Adrenal gland (tissue), 5 donors: ENCODE results near the gene APBA2.

Experiments used
- POLR2A ChIP-seq, 2 donors: fragments of 450-650 bp; IDR thresholded peaks; one replicate each; pipeline ENCODE4 v1.6.1; 2017; ENCODE audit warnings: antibody characterized with exemption in 2 of 2, mild to moderate bottlenecking in 2 of 2, moderate library complexity in 1 of 2
- TF ChIP-seq, protein P1 (sequence below), 6 experiments: fragments of 450-650 bp in 4 of 6; fragments of 200-600 bp in 2 of 6; sonication (generic) in 1 of 6; IDR thresholded peaks; 1 replicate in 5 of 6; 2 replicates in 1 of 6; pipeline versions ENCODE4 v1.5.1 to v1.8.0; 2016 to 2021; ENCODE audit warnings: antibody characterized with exemption in 6 of 6, mild to moderate bottlenecking in 2 of 6, moderate library complexity in 1 of 6
- donor health status: DM: no; HTN: no; CAD: no.

GRCh38 chr15:28932361-28932760 lies 46.6 kb downstream of the APBA2 start:
- TF ChIP-seq, protein P1, sequence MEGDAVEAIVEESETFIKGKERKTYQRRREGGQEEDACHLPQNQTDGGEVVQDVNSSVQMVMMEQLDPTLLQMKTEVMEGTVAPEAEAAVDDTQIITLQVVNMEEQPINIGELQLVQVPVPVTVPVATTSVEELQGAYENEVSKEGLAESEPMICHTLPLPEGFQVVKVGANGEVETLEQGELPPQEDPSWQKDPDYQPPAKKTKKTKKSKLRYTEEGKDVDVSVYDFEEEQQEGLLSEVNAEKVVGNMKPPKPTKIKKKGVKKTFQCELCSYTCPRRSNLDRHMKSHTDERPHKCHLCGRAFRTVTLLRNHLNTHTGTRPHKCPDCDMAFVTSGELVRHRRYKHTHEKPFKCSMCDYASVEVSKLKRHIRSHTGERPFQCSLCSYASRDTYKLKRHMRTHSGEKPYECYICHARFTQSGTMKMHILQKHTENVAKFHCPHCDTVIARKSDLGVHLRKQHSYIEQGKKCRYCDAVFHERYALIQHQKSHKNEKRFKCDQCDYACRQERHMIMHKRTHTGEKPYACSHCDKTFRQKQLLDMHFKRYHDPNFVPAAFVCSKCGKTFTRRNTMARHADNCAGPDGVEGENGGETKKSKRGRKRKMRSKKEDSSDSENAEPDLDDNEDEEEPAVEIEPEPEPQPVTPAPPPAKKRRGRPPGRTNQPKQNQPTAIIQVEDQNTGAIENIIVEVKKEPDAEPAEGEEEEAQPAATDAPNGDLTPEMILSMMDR (IDR thresholded peaks at IDR 0.05), result no peak
- no peak for TF ChIP-seq POLR2A (IDR thresholded peaks at IDR 0.05)
